DND-41 (cell line): ENCODE data around the gene NAALAD2.
"Not testable (repeated sequence)": the region's sequence is repeated elsewhere in the genome, so short reads cannot be mapped to it uniquely, and the experiment has no call there.

Source experiments
- ATAC-seq: fragments of 200-7000 bp; cut with Tn5 transposase; 3 replicates; pipeline ENCODE4 v1.9.1; 2021; ENCODE audit warnings: low read depth; ENCODE audit not compliant: insufficient read depth
- DNase-seq: peaks from one replicate; pipeline ENCODE4 v3.0.0-alpha.2; 2020
- H2AFZ ChIP-seq: 2 replicates; pipeline ENCODE4 v1.6.0; 2012; ENCODE audit warnings: low read depth, low read length
- H3K27ac ChIP-seq: 2 replicates; pipeline ENCODE4 v1.5.1; 2012; ENCODE audit warnings: low read length, inconsistent platforms
- H3K27me3 ChIP-seq: fragments of 200-600 bp; sonication (generic); 2 replicates; pipeline ENCODE4 v1.6.0; 2012; ENCODE audit warnings: low read length, mild to moderate bottlenecking, inconsistent platforms; ENCODE audit not compliant: insufficient read depth, poor library complexity
- H3K36me3 ChIP-seq: 2 replicates; pipeline ENCODE4 v1.5.1; 2012; ENCODE audit warnings: low read length, inconsistent platforms; ENCODE audit not compliant: insufficient read depth
- H3K4me1 ChIP-seq: 2 replicates; pipeline ENCODE4 v1.5.1; 2012; ENCODE audit warnings: mild to moderate bottlenecking, low read length; ENCODE audit not compliant: insufficient read depth
- H3K4me2 ChIP-seq: 2 replicates; pipeline ENCODE4 v1.6.0; 2012; ENCODE audit warnings: mild to moderate bottlenecking, moderate library complexity, low read length, inconsistent platforms; ENCODE audit not compliant: insufficient read depth
- H3K4me3 ChIP-seq, 2 experiments: fragments of 200-600 bp in 1 of 2; shearing (Covaris generic) in 1 of 2; 2 replicates each; pipeline ENCODE4 v1.5.1; 2012 to 2016; ENCODE audit warnings: inconsistent platforms in 2 of 2, low read length in 2 of 2, mild to moderate bottlenecking in 2 of 2, low read depth in 1 of 2, moderate library complexity in 1 of 2
- H3K79me2 ChIP-seq: 2 replicates; pipeline ENCODE4 v1.6.0; 2012; ENCODE audit warnings: low read length, inconsistent platforms; ENCODE audit not compliant: insufficient read depth
- H3K9ac ChIP-seq: 2 replicates; pipeline ENCODE4 v1.6.0; 2012; ENCODE audit warnings: low read depth, mild to moderate bottlenecking, inconsistent platforms, low read length, moderate library complexity
- H3K9me3 ChIP-seq: 2 replicates; pipeline ENCODE4 v1.5.1; 2012; ENCODE audit warnings: low read length, moderate library complexity, mild to moderate bottlenecking, inconsistent platforms; ENCODE audit not compliant: insufficient read depth, severe bottlenecking
- H4K20me1 ChIP-seq: 2 replicates; pipeline ENCODE4 v1.6.0; 2012; ENCODE audit warnings: low read length; ENCODE audit not compliant: insufficient read depth
- CTCF ChIP-seq: IDR thresholded peaks from 2 replicates; pipeline ENCODE4 v1.5.1; 2012; ENCODE audit warnings: borderline replicate concordance, low read length, moderate library complexity, mild to moderate bottlenecking; ENCODE audit not compliant: poor library complexity, severe bottlenecking; ENCODE audit errors: extremely low read depth
- EZH2 ChIP-seq: IDR thresholded peaks from 3 replicates; pipeline ENCODE4 v1.6.1; 2012; ENCODE audit warnings: borderline replicate concordance, low read depth, mild to moderate bottlenecking, moderate library complexity, low read length, inconsistent platforms; ENCODE audit not compliant: severe bottlenecking

NAALAD2 gene

GRCh38 chr11:90124946-90125345, 9.5 kb upstream of the NAALAD2 start:
- H3K4me3 ChIP-seq = no peak overlapping the region
- H4K20me1 ChIP-seq = no peaks in the 10 kb centered on the region
- H3K9ac ChIP-seq = no peak overlapping the region
- ATAC-seq (no peak), DNase-seq (no peak)
- no peak overlapping the region for H3K27ac ChIP-seq
- H3K79me2 ChIP-seq = no peaks in the 10 kb centered on the region
- H3K27me3 ChIP-seq = no peaks in the 10 kb centered on the region
- H3K4me1 ChIP-seq = no peaks in the 10 kb centered on the region
- H3K4me2 ChIP-seq = no peak overlapping the region
- no peak for TF ChIP-seq EZH2
- TF ChIP-seq CTCF = no peak
- no peaks in the 10 kb centered on the region for H3K9me3 ChIP-seq
- H2AFZ ChIP-seq = no peak overlapping the region
- H3K36me3 ChIP-seq = no peaks in the 10 kb centered on the region

- TF ChIP-seq EZH2 (no peak), CTCF (no peak)
- no peak overlapping the region for H3K4me2 ChIP-seq
- no peaks in the 10 kb centered on the region for H3K27me3 ChIP-seq
- no peak for ATAC-seq
- H3K27ac ChIP-seq = no peak overlapping the region
- no peak for DNase-seq
- H3K4me1 ChIP-seq = no peaks in the 10 kb centered on the region
- H3K9me3 ChIP-seq = no peaks in the 10 kb centered on the region
- H3K36me3 ChIP-seq = no peaks in the 10 kb centered on the region
- H2AFZ ChIP-seq = no peak overlapping the region
- H3K79me2 ChIP-seq = no peaks in the 10 kb centered on the region
- no peak overlapping the region for H3K4me3 ChIP-seq
- H4K20me1 ChIP-seq = no peaks in the 10 kb centered on the region
- no peak overlapping the region for H3K9ac ChIP-seq
Observed at GRCh38 chr11:90133560-90134477, 644 bp upstream of the NAALAD2 start.

- no peaks in the 10 kb centered on the region for H3K36me3 ChIP-seq
- no peak overlapping the region for H3K4me2 ChIP-seq
- ATAC-seq (no peak), DNase-seq (no peak)
- TF ChIP-seq EZH2 (no peak), CTCF (no peak)
- H3K27ac ChIP-seq = no peak overlapping the region
- no peaks in the 10 kb centered on the region for H3K79me2 ChIP-seq
- no peaks in the 10 kb centered on the region for H3K27me3 ChIP-seq
- H3K9ac ChIP-seq = no peak overlapping the region
- H2AFZ ChIP-seq = no peak overlapping the region
- no peaks in the 10 kb centered on the region for H3K4me1 ChIP-seq
- H3K4me3 ChIP-seq = no peak overlapping the region
- no peaks in the 10 kb centered on the region for H3K9me3 ChIP-seq
- H4K20me1 ChIP-seq = no peaks in the 10 kb centered on the region
Observed at GRCh38 chr11:90135016-90135415, 553 bp downstream of the NAALAD2 start.

- Histone ChIP-seq H4K20me1 (no peaks in the 10 kb centered on the region), H3K27ac (no peak overlapping the region), H3K4me3 (no peak overlapping the region), H3K36me3 (no peaks in the 10 kb centered on the region), H3K9me3 (no peaks in the 10 kb centered on the region), H3K9ac (no peak overlapping the region), H3K79me2 (no peaks in the 10 kb centered on the region), H3K27me3 (no peaks in the 10 kb centered on the region), H3K4me2 (no peak overlapping the region), H3K4me1 (no peaks in the 10 kb centered on the region), H2AFZ (no peak overlapping the region)
- ATAC-seq (no peak), DNase-seq (no peak)
- no peak for TF ChIP-seq CTCF
- no peak for TF ChIP-seq EZH2
Observed at GRCh38 chr11:90148900-90149299, 14.4 kb downstream of the NAALAD2 start.

GRCh38 chr11:90166982-90167573, 32.6 kb downstream of the NAALAD2 start:
- DNase-seq, H3K79me2 ChIP-seq, H3K36me3 ChIP-seq, H3K27ac ChIP-seq, H3K9me3 ChIP-seq, H3K4me1 ChIP-seq, H3K4me3 ChIP-seq, H2AFZ ChIP-seq, H3K27me3 ChIP-seq, ATAC-seq, H4K20me1 ChIP-seq, H3K4me2 ChIP-seq, H3K9ac ChIP-seq: not testable (repeated sequence)
